Iris pigment epithelial cell (primary cell): ENCODE measurements around the gene MBIP.

Experiments used
- DNase-seq: peaks from one replicate; pipeline ENCODE4 v3.0.0-alpha.2; 2011; ENCODE audit warnings: low read depth

Gene MBIP

GRCh38 chr14:36260970-36261640 lies 59.3 kb downstream of the MBIP start:
- no peak for DNase-seq

- DNase-seq: no peak
Observed at GRCh38 chr14:36258241-36258640, 62.2 kb downstream of the MBIP start.

GRCh38 chr14:36256126-36256801 lies 64.2 kb downstream of the MBIP start:
- peak; percentile 55 for DNase-seq

GRCh38 chr14:36254020-36254624 lies 66.3 kb downstream of the MBIP start:
- DNase-seq: peak; percentile 15
